Gastrocnemius medialis (tissue), 4 donors: ENCODE measurements around the gene SNPH.

Experiments used
- CTCF ChIP-seq, 5 experiments: fragments of 450-650 bp in 3 of 5; fragments of 200-600 bp in 2 of 5; sonication (generic) in 2 of 5; IDR thresholded peaks in 4 of 5; conservative IDR thresholded peaks in 1 of 5; 1 replicate in 4 of 5; 2 replicates in 1 of 5; pipeline ENCODE4 v1.5.1; 2016 to 2019; ENCODE audit warnings: antibody characterized with exemption in 5 of 5, mild to moderate bottlenecking in 3 of 5, moderate library complexity in 3 of 5
- POLR2A ChIP-seq, 2 donors: fragments of 450-650 bp; IDR thresholded peaks; one replicate each; pipeline ENCODE4 v1.6.1; 2017; ENCODE audit warnings: antibody characterized with exemption in 2 of 2, mild to moderate bottlenecking in 2 of 2, moderate library complexity in 2 of 2

- TF ChIP-seq CTCF (IDR thresholded peaks at IDR 0.05 in 4 of 5, conservative IDR thresholded peaks at IDR 0.05 in 1 of 5) (no peak), POLR2A (IDR thresholded peaks at IDR 0.05) (no peak)
Measured at GRCh38 chr20:1327241-1327653, 61.2 kb downstream of the SNPH start.
